ENCODE results near the gene DCN.
A peak's percentile ranks its signal among the peaks of the same experiment; 100 is the strongest.

Gene DCN

DNA sequence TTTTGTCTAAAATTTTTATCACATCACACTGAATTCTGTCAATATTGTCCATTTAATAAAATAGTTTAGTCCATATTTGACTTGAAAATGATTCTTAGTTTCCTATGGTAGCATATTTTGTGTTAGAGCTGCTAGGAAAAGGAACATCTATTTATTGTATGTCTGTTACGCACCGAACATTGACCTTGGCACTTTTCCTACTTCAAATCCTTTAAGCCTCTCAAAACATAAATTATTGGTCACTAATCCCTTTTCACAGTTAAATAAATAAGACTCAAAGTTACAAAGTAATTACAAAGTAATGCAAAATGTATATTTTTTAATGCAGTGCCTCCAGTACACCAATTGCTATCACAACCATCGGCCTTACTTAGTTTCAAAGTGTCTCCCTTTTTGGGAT lies 28.5 kb downstream of the DCN start:
- Histone ChIP-seq H3K27me3 (ENCODE audit: insufficient read depth, poor library complexity, severe bottlenecking) (no peaks in the 10 kb centered on the region), H3K9me3 (ENCODE audit: severe bottlenecking) (no peaks in the 10 kb centered on the region), H3K4me1 (ENCODE audit: insufficient read depth, poor library complexity, severe bottlenecking) (no peaks in the 10 kb centered on the region), H3K4me3 (ENCODE audit: severe bottlenecking) (no peak overlapping the region), H3K27ac (ENCODE audit: poor library complexity, severe bottlenecking) (no peak overlapping the region), H3K36me3 (ENCODE audit: low read depth) (no peaks in the 10 kb centered on the region)
- ATAC-seq (ENCODE audit: low read depth) (no peak), DNase-seq (ENCODE audit: low spot score) (no peak)
- TF ChIP-seq, protein P1, sequence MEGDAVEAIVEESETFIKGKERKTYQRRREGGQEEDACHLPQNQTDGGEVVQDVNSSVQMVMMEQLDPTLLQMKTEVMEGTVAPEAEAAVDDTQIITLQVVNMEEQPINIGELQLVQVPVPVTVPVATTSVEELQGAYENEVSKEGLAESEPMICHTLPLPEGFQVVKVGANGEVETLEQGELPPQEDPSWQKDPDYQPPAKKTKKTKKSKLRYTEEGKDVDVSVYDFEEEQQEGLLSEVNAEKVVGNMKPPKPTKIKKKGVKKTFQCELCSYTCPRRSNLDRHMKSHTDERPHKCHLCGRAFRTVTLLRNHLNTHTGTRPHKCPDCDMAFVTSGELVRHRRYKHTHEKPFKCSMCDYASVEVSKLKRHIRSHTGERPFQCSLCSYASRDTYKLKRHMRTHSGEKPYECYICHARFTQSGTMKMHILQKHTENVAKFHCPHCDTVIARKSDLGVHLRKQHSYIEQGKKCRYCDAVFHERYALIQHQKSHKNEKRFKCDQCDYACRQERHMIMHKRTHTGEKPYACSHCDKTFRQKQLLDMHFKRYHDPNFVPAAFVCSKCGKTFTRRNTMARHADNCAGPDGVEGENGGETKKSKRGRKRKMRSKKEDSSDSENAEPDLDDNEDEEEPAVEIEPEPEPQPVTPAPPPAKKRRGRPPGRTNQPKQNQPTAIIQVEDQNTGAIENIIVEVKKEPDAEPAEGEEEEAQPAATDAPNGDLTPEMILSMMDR (IDR thresholded peaks at IDR 0.05; ENCODE audit: poor library complexity, severe bottlenecking), result no peak

DNA sequence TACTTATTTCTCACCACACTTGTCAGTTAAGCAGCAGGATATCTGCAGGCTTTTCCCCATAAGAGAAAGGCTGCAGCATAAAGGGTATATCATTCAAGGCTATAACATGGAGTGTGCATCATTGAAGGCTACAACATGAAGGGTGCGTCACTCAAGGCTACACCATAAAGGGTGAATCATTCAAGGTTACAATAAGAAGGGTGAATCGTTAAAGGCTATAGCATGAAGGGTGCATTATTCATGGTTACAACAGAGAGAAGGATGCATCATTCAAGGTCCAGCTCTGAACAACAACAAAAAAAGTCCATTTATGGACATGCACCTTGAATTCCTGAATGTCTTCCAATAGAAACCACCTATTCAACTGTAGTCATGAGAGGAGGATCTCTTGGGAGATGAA lies 38.6 kb downstream of the DCN start:
- H3K4me3 ChIP-seq (ENCODE audit: severe bottlenecking), result no peak overlapping the region
- TF ChIP-seq, protein P1 (IDR thresholded peaks at IDR 0.05; ENCODE audit: poor library complexity, severe bottlenecking), result no peak
- DNase-seq (ENCODE audit: low spot score) (no peak), ATAC-seq (ENCODE audit: low read depth) (peak; percentile 95)
- no peak overlapping the region for H3K27ac ChIP-seq (ENCODE audit: poor library complexity, severe bottlenecking)
- H3K9me3 ChIP-seq (ENCODE audit: severe bottlenecking), result no peaks in the 10 kb centered on the region
- no peaks in the 10 kb centered on the region for H3K27me3 ChIP-seq (ENCODE audit: insufficient read depth, poor library complexity, severe bottlenecking)
- H3K4me1 ChIP-seq (ENCODE audit: insufficient read depth, poor library complexity, severe bottlenecking), result no peaks in the 10 kb centered on the region
- H3K36me3 ChIP-seq (ENCODE audit: low read depth), result no peaks in the 10 kb centered on the region

DNA sequence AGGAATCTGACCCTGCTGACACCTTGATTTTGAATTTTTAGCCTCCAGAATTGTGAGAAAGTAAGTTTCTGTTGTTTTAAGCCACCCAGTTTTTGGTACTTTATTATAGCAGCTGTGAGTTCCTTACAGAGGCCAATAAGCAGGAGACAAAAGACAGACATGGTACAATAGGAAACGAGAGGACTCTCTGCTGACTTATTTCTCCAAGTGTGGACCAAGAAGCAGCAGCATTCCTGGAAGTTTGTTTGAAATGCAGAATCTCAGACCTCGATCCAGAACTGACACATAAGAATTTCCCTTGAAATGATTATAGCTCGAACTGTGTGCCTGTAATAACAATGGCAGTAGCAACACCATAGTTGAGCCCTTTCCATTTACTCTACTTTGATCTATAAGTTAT lies 39.4 kb downstream of the DCN start:
- Histone ChIP-seq H3K4me3 (ENCODE audit: severe bottlenecking) (no peak overlapping the region), H3K36me3 (ENCODE audit: low read depth) (no peaks in the 10 kb centered on the region), H3K27me3 (ENCODE audit: insufficient read depth, poor library complexity, severe bottlenecking) (no peaks in the 10 kb centered on the region), H3K4me1 (ENCODE audit: insufficient read depth, poor library complexity, severe bottlenecking) (no peaks in the 10 kb centered on the region), H3K9me3 (ENCODE audit: severe bottlenecking) (no peaks in the 10 kb centered on the region), H3K27ac (ENCODE audit: poor library complexity, severe bottlenecking) (no peak overlapping the region)
- ATAC-seq (ENCODE audit: low read depth), result no peak
- TF ChIP-seq, protein P1 (IDR thresholded peaks at IDR 0.05; ENCODE audit: poor library complexity, severe bottlenecking), result no peak
- no peak for DNase-seq (ENCODE audit: low spot score)

GRCh38 chr12:91142221-91142631 lies 40.4 kb downstream of the DCN start:
- TF ChIP-seq, protein P1 (IDR thresholded peaks at IDR 0.05; ENCODE audit: poor library complexity, severe bottlenecking), result no peak
- Histone ChIP-seq H3K36me3 (ENCODE audit: low read depth) (no peaks in the 10 kb centered on the region), H3K9me3 (ENCODE audit: severe bottlenecking) (no peaks in the 10 kb centered on the region), H3K27ac (ENCODE audit: poor library complexity, severe bottlenecking) (no peak overlapping the region), H3K27me3 (ENCODE audit: insufficient read depth, poor library complexity, severe bottlenecking) (no peaks in the 10 kb centered on the region), H3K4me3 (ENCODE audit: severe bottlenecking) (no peak overlapping the region), H3K4me1 (ENCODE audit: insufficient read depth, poor library complexity, severe bottlenecking) (no peaks in the 10 kb centered on the region)
- ATAC-seq (ENCODE audit: low read depth), result no peak
- no peak for DNase-seq (ENCODE audit: low spot score)

DNA sequence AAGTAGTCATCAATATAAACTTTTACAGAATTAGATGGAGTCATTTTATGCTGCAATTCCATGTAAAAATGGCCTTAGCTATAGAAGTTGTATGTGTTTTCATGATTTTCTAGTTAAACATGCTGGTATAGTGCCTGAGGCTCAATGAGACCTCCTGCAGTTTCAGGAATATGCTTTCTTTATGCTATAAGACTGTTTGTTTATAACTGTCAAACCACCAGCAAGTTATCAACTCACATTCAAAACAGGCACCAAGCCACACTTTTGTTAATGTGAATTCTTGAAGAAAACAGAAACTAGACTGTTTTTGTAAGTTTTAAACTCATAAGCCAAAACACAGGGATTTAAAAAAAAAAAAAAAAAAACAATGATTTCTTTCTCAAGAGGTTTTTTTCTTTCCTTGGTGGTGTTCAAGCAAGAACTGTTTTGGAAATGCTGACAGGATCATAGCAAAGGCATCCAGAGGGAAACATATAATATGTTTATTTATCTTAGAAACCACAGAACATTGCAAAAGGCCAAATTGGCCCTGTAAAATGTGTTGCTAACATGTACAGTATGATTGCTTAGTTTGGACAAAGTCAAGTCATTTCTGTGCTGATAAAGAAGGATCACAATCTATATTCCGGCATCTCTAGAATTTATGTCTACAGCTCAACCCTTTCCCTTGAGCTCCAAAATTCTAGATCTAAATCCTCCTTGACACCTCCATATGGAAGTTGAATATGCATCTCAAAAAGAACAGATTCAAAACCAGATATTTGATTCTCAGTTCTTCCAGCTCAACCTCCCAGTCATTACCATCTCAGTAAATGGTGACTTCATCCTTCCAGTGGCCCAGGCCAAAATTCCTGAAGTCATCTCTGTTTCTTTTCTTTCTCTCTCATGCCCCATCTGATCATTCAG lies 42.3 kb downstream of the DCN start:
- no peak overlapping the region for H3K27ac ChIP-seq (ENCODE audit: poor library complexity, severe bottlenecking)
- TF ChIP-seq, protein P1 (IDR thresholded peaks at IDR 0.05; ENCODE audit: poor library complexity, severe bottlenecking), result no peak

More for the DNA sequence above, 42.3 kb downstream of the DCN start:
- Histone ChIP-seq H3K4me1 (ENCODE audit: insufficient read depth, poor library complexity, severe bottlenecking) (no peaks in the 10 kb centered on the region), H3K9me3 (ENCODE audit: severe bottlenecking) (peaks cover 1% of the 10 kb centered on the region), H3K36me3 (ENCODE audit: low read depth) (no peaks in the 10 kb centered on the region), H3K27me3 (ENCODE audit: insufficient read depth, poor library complexity, severe bottlenecking) (no peaks in the 10 kb centered on the region), H3K4me3 (ENCODE audit: severe bottlenecking) (no peak overlapping the region)
- DNase-seq (ENCODE audit: low spot score) (no peak), ATAC-seq (ENCODE audit: low read depth) (peak; percentile 51)

Measured in RWPE2 (cell line).